K562 (cell line): ENCODE measurements around the gene IGF2BP1.

Experiments
- CBX8 ChIP-seq: fragments of 200-600 bp; sonication (generic); IDR thresholded peaks from 2 replicates; pipeline ENCODE4 v1.6.1; 2012; ENCODE audit warnings: borderline replicate concordance, mixed run types, low read depth, mild to moderate bottlenecking, moderate library complexity, mixed read lengths, low read length, control low read depth, inconsistent platforms; ENCODE audit not compliant: poor library complexity, severe bottlenecking; ENCODE audit errors: extremely low read depth
- CXXC5 ChIP-seq: fragments of 250-450 bp; sonication (Bioruptor Pico); IDR thresholded peaks from 2 replicates; pipeline ENCODE4 v1.8.0; 2022; ENCODE audit warnings: inconsistent platforms, mild to moderate bottlenecking, moderate library complexity
- DIDO1 ChIP-seq: fragments of 450-650 bp; IDR thresholded peaks from 2 replicates; pipeline ENCODE4 v1.6.1; 2016; ENCODE audit warnings: low read depth, missing biosample characterization, missing genetic modification characterization
- EZH2 ChIP-seq: IDR thresholded peaks from 2 replicates; pipeline ENCODE4 v1.6.1; 2012; ENCODE audit warnings: low read depth, mild to moderate bottlenecking, inconsistent platforms, low read length, borderline replicate concordance
- IRF2 ChIP-seq: sonication (generic); formaldehyde crosslinking; IDR thresholded peaks from 2 replicates; pipeline ENCODE4 v1.8.1; 2022; ENCODE audit warnings: mild to moderate bottlenecking, missing genetic modification reagents
- L3MBTL2 ChIP-seq: fragments of 450-650 bp; IDR thresholded peaks from 2 replicates; pipeline ENCODE4 v1.6.1; 2016; ENCODE audit warnings: mild to moderate bottlenecking, moderate library complexity
- PHF21A ChIP-seq: fragments of 450-650 bp; IDR thresholded peaks from 2 replicates; pipeline ENCODE4 v1.6.1; 2017; ENCODE audit warnings: low read depth, borderline replicate concordance
- SMAD1 ChIP-seq: fragments of 150-350 bp; IDR thresholded peaks from 2 replicates; pipeline ENCODE4 v1.6.1; 2014; ENCODE audit warnings: low read length, low read depth; ENCODE audit not compliant: partially characterized antibody
- TCF7L2 ChIP-seq: fragments of 150-350 bp; IDR thresholded peaks from 2 replicates; pipeline ENCODE4 v1.6.1; 2016; ENCODE audit warnings: low read depth, mild to moderate bottlenecking, low read length, moderate library complexity
- TRIM28 ChIP-seq: fragments of 450-650 bp; IDR thresholded peaks from 2 replicates; pipeline ENCODE4 v1.6.1; 2017
- ZNF324 ChIP-seq: fragments of 250-450 bp; sonication (Bioruptor Pico); IDR thresholded peaks from 2 replicates; pipeline ENCODE4 v1.4.0; 2020; ENCODE audit warnings: mild to moderate bottlenecking
- TF ChIP-seq, protein P1 (sequence below), 2 experiments: fragments of 450-650 bp; IDR thresholded peaks; 2 replicates each; pipeline ENCODE4 v1.6.1; 2016; ENCODE audit warnings: mild to moderate bottlenecking in 2 of 2, borderline replicate concordance in 1 of 2, low read depth in 1 of 2, moderate library complexity in 1 of 2
- TF ChIP-seq, protein P2 (sequence below): fragments of 150-350 bp; conservative IDR thresholded peaks from 2 replicates; pipeline ENCODE4 v1.6.1; 2014; ENCODE audit warnings: low read length

DNA sequence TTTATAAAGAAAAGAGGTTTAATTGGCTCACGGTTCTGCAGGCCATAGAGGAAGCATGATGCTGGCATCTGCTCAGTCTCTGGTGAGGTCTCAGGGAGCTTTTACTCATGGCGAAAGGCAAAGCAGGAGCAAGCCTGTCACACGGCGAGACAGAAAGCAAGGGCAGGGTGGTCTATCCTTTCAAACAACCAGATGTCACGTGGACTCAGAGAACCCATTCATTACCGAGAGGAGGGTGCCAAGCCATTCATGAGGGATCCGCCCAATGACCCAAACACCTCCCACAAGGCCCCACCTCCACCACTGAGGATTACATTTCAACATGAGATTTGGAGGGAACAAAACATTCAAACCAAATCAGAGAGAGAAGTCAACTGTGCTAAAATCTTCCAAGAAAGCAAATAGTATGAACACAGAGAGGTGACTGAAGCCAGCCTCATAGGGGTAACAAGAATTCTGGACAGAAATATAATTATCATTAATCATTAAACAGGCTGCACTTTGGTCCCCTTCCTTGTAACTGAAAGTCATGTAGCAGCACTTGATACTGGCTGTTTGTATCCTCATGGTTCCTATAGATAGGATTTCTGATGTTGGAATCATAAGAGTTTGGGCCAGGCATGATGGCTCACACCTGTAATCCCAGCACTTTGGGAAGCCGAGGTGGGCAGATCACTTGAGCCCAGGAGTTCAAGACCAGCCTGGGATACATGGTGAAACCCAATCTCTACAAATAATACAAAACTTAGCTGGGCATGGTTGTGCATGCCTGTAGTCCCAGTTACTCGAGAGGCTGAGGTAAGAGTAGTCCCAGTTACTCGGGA lies 82.9 kb downstream of the IGF2BP1 start:
- TF ChIP-seq CXXC5 (CRISPR knock-in tag) (no peak), ZNF324 (no peak), PHF21A (no peak), SMAD1 (no peak), EZH2 (no peak), CBX8 (no peak), L3MBTL2 (no peak), IRF2 (CRISPR knock-in tag) (no peak), TCF7L2 (no peak), DIDO1 (tag) (no peak), TRIM28 (no peak)
- TF ChIP-seq, protein P1, sequence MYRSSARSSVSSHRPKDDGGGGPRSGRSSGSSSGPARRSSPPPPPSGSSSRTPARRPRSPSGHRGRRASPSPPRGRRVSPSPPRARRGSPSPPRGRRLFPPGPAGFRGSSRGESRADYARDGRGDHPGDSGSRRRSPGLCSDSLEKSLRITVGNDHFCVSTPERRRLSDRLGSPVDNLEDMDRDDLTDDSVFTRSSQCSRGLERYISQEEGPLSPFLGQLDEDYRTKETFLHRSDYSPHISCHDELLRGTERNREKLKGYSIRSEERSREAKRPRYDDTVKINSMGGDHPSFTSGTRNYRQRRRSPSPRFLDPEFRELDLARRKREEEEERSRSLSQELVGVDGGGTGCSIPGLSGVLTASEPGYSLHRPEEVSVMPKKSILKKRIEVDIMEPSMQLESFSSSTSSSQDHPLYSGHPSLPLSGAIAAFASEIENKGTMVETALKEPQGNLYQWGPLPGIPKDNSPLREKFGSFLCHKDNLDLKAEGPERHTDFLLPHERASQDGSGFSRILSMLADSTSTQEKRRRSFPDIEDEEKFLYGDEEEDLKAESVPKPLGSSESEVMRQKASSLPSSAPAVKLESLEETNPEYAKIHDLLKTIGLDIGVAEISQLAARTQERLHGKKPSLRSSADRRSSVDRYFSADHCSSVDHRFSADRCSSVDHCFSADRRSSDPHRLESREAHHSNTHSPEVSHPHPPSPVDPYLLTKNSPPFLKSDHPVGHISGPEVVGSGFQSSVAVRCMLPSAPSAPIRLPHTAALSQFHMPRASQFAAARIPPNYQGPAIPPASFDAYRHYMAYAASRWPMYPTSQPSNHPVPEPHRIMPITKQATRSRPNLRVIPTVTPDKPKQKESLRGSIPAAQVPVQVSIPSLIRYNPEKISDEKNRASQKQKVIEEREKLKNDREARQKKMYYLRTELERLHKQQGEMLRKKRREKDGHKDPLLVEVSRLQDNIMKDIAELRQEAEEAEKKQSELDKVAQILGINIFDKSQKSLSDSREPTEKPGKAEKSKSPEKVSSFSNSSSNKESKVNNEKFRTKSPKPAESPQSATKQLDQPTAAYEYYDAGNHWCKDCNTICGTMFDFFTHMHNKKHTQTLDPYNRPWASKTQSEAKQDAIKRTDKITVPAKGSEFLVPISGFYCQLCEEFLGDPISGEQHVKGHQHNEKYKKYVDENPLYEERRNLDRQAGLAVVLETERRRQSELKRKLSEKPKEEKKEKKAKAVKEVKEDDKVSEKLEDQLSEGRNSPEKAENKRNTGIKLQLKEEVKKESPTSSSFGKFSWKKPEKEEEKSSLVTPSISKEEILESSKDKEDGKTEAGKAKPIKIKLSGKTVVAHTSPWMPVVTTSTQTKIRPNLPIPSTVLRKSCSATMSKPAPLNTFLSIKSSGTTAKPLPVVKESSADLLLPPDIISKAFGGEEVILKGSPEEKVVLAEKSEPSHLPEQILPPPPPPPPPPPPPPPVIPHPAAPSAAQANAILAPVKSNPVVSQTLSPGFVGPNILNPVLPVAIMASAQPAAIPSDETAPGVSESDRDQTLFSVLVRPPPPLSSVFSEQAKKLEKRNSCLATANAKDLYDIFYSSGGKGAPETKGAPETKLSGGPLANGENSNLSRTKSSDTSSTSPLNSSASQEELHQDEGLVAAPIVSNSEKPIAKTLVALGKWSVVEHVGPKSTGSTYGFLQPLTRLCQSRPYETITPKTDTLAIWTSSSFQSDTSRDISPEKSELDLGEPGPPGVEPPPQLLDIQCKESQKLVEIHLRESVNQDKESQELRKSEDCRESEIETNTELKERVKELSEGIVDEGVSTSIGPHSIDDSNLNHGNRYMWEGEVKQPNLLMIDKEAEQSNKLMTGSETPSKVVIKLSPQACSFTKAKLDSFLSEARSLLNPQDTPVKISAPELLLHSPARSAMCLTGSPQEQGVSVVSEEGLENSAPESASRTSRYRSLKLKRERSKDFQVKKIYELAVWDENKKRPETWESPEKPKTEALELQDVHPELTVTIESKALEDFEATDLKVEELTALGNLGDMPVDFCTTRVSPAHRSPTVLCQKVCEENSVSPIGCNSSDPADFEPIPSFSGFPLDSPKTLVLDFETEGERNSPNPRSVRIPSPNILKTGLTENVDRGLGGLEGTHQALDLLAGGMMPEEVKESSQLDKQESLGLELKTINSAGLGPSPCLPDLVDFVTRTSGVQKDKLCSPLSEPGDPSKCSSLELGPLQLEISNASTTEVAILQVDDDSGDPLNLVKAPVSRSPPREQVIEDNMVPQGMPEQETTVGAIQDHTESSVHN (IDR thresholded peaks at IDR 0.05; ENCODE audit: borderline replicate concordance in 1 of 2, low read depth in 1 of 2) = no peak
- TF ChIP-seq, protein P2, sequence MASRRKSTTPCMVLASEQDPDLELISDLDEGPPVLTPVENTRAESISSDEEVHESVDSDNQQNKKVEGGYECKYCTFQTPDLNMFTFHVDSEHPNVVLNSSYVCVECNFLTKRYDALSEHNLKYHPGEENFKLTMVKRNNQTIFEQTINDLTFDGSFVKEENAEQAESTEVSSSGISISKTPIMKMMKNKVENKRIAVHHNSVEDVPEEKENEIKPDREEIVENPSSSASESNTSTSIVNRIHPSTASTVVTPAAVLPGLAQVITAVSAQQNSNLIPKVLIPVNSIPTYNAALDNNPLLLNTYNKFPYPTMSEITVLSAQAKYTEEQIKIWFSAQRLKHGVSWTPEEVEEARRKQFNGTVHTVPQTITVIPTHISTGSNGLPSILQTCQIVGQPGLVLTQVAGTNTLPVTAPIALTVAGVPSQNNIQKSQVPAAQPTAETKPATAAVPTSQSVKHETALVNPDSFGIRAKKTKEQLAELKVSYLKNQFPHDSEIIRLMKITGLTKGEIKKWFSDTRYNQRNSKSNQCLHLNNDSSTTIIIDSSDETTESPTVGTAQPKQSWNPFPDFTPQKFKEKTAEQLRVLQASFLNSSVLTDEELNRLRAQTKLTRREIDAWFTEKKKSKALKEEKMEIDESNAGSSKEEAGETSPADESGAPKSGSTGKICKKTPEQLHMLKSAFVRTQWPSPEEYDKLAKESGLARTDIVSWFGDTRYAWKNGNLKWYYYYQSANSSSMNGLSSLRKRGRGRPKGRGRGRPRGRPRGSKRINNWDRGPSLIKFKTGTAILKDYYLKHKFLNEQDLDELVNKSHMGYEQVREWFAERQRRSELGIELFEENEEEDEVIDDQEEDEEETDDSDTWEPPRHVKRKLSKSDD = no peak
